Gastrocnemius medialis (tissue), 4 donors: Measurements from ENCODE around the gene C12orf56.

ENCODE experiments used
- CTCF ChIP-seq, 5 experiments: fragments of 450-650 bp in 3 of 5; fragments of 200-600 bp in 2 of 5; sonication (generic) in 2 of 5; IDR thresholded peaks in 4 of 5; conservative IDR thresholded peaks in 1 of 5; 1 replicate in 4 of 5; 2 replicates in 1 of 5; pipeline ENCODE4 v1.5.1; 2016 to 2019; ENCODE audit warnings: antibody characterized with exemption in 5 of 5, mild to moderate bottlenecking in 3 of 5, moderate library complexity in 3 of 5
- POLR2A ChIP-seq, 2 donors: fragments of 450-650 bp; IDR thresholded peaks; one replicate each; pipeline ENCODE4 v1.6.1; 2017; ENCODE audit warnings: antibody characterized with exemption in 2 of 2, mild to moderate bottlenecking in 2 of 2, moderate library complexity in 2 of 2

- TF ChIP-seq CTCF (IDR thresholded peaks at IDR 0.05 in 4 of 5, conservative IDR thresholded peaks at IDR 0.05 in 1 of 5) (no peak), POLR2A (IDR thresholded peaks at IDR 0.05) (no peak)
Measured at GRCh38 chr12:64220046-64220445, 170.5 kb downstream of the C12orf56 start.
